H1 (cell line): ENCODE data around the gene DDX51. TPM values are rescaled to one million over a fixed set of nuclear protein-coding genes. Genes with fewer than 3 reads are reported as not detected.

Experiments
- CBX5 ChIP-seq: fragments of 300-800, 300-1000 bp; sonication (generic); IDR thresholded peaks from 2 replicates; pipeline ENCODE4 v1.7.1; 2016; ENCODE audit warnings: antibody characterized with exemption, low read length, low read depth
- NANOG ChIP-seq: IDR thresholded peaks from 2 replicates; pipeline ENCODE4 v1.6.1; 2011; ENCODE audit warnings: low read length, low read depth, mild to moderate bottlenecking, inconsistent platforms; ENCODE audit not compliant: insufficient read depth, poor library complexity, severe bottlenecking
- NRF1 ChIP-seq: IDR thresholded peaks from 2 replicates; pipeline ENCODE4 v1.6.1; 2011; ENCODE audit warnings: mild to moderate bottlenecking, low read depth, low read length, improper control_type of control experiment
- SAP30 ChIP-seq: fragments of 300-600 bp; sonication (generic); IDR thresholded peaks from 2 replicates; pipeline ENCODE4 v1.7.1; 2012; ENCODE audit warnings: low read length, moderate library complexity, mild to moderate bottlenecking, inconsistent platforms; ENCODE audit not compliant: insufficient read depth, insufficient replicate concordance
- SIRT6 ChIP-seq: IDR thresholded peaks from one replicate; pipeline ENCODE4 v1.7.1; 2012; ENCODE audit warnings: low read length, inconsistent platforms
- polyA plus RNA-seq, 7 experiments: library from polyadenylated mRNA; depleted of rRNA in 3 of 7; stranded (reverse) in 5 of 7; unstranded in 2 of 7; fragments of >200 nt in 5 of 7; fragments of 200-250 nt in 2 of 7; gene quantifications; 1 replicate in 5 of 7; 2 replicates in 1 of 7; 4 replicates in 1 of 7; pipeline versions ENCODE4 v1.2.1 to v1.2.3, GENCODE V29; 2011 to 2013; ENCODE audit warnings: missing spikeins in 2 of 7, mixed read lengths in 2 of 7
- total RNA-seq: library from RNA; stranded (reverse); fragmentation: NEBNext Ultra II Directional; extraction: Animal tissue kit (Norgen Biotek cat#: 25700); gene quantifications from 2 replicates; pipeline ENCODE4 v1.2.1, GENCODE V29; 2021

The DDX51 gene
- total and polyA plus RNA-seq, 2 of the 8 experiments (the other 6 are each of a cell fraction or from before 2014, with no cell fraction given) = 11.2 to 24.4 TPM

DNA sequence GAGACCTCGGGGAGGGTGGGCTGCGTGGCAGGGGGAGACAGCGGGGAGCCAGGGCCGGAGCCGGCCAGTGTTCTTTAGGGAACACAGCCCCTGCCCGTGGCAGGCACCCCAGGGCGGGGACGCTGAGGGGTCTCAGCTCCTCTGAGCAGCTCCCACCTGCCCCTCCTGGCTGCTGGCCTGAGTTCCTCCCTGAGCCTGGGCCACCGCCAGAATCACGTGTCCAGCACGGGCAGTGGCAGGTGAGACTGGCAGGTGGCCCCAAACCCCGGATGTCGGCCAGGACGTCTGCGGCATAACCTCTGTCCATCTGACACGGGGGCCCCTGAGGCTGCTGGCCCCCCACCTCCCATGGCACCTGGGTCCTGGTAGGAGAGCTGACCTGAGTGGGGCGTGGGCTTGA, 25.3 kb upstream of the DDX51 start (continued):
- TF ChIP-seq NRF1 (no peak), SIRT6 (no peak), SAP30 (no peak), CBX5 (no peak), NANOG (no peak)
